GM19438 (cell line): ENCODE results near the gene RCL1.
"Not testable (repeated sequence)": the region's sequence is repeated elsewhere in the genome, so short reads cannot be mapped to it uniquely, and the experiment has no call there.

ENCODE experiments used
- ATAC-seq: cut with Tn5 transposase; IDR thresholded peaks from one replicate; pipeline ENCODE4 v1.9.1; 2021; ENCODE audit warnings: low read depth; ENCODE audit not compliant: unreplicated experiment

The RCL1 gene

GRCh38 chr9:4864698-4865097 is 72.0 kb downstream of the RCL1 start:
- ATAC-seq: no peak

GRCh38 chr9:4865681-4866080 is 72.9 kb downstream of the RCL1 start:
- ATAC-seq: no peak

GRCh38 chr9:4866239-4866969 is 73.7 kb downstream of the RCL1 start:
- no peak for ATAC-seq

GRCh38 chr9:4873066-4873465 is 80.3 kb downstream of the RCL1 start:
- ATAC-seq: no peak

- no peak for ATAC-seq
These were observed 82.8 kb downstream of the RCL1 start for GRCh38 chr9:4875559-4875958.

- no peak for ATAC-seq
These were observed 86.4 kb downstream of the RCL1 start for GRCh38 chr9:4879115-4879558.

GRCh38 chr9:4883326-4883873 is 90.7 kb downstream of the RCL1 start:
- no peak for ATAC-seq

GRCh38 chr9:4886698-4887097 is 94.0 kb downstream of the RCL1 start:
- peak; percentile 98 for ATAC-seq

GRCh38 chr9:4887556-4887955 is 94.8 kb downstream of the RCL1 start:
- no peak for ATAC-seq

- ATAC-seq: no peak
These were observed 97.5 kb downstream of the RCL1 start for GRCh38 chr9:4890242-4890641.

- ATAC-seq: no peak
These were observed 98.2 kb downstream of the RCL1 start for GRCh38 chr9:4890929-4891328.

- no peak for ATAC-seq
These were observed 98.9 kb downstream of the RCL1 start for GRCh38 chr9:4891674-4892073.

GRCh38 chr9:4892501-4893194 is 99.9 kb downstream of the RCL1 start:
- no peak for ATAC-seq

GRCh38 chr9:4894076-4894475 is 101.3 kb downstream of the RCL1 start:
- no peak for ATAC-seq

- ATAC-seq: not testable (repeated sequence)
These were observed 107.1 kb downstream of the RCL1 start for GRCh38 chr9:4899853-4900252.

GRCh38 chr9:4901401-4902134 is 108.8 kb downstream of the RCL1 start:
- not testable (repeated sequence) for ATAC-seq

GRCh38 chr9:4902135-4902475 is 109.4 kb downstream of the RCL1 start:
- no peak for ATAC-seq

GRCh38 chr9:4904322-4905134 is 111.8 kb downstream of the RCL1 start:
- no peak for ATAC-seq

GRCh38 chr9:4905135-4905490 is 112.4 kb downstream of the RCL1 start:
- no peak for ATAC-seq
